ENCODE measurements around the gene DRD3.

The DRD3 gene

GRCh38 chr3:114179575-114179974, 723 bp upstream of the DRD3 start:
- no peak for DNase-seq (ENCODE audit: low spot score)

DNA sequence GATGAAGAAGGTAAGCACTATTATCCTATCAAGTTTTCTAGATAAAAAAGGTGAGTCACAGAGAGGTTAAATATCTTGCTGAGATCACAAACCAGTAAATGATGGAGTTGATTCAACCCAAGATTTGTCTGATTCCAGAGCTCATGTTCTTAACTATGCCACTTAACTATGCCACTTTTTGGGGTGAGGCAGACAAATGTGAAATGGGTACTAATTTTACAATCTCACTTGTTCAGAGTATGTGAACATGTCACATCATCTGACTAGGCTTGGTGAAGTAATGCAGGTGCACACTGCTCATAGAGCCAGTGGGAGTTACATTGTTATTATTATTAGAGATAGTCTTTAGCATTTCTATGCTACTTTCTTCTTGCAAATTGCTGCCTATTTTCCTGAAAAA, 2.0 kb downstream of the DRD3 start:
- DNase-seq (ENCODE audit: low spot score): no peak

DNA sequence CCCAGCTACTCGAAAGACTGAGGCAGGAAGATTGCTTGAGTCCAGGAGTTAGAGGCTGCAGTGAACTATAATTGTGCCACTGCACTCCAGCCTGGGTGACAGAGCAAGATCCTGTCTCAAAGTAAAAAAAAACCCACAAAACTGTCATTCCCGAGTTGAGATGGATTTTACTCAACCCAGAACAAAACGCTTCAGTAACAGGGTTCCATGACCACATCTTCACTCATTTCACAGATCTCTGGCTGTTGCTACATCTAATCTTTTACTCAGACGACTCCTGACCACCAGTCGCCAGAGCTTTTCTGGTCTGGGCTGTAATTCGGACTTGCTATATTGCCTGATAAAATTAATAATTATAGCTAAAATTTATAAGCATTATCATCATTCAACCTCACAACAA, 2.4 kb downstream of the DRD3 start:
- no peak for DNase-seq (ENCODE audit: low spot score)

GRCh38 chr3:114175204-114175987, 3.5 kb downstream of the DRD3 start:
- DNase-seq (ENCODE audit: low spot score): no peak

GRCh38 chr3:114171677-114172076, 7.2 kb downstream of the DRD3 start:
- DNase-seq (ENCODE audit: low spot score): no peak

DNA sequence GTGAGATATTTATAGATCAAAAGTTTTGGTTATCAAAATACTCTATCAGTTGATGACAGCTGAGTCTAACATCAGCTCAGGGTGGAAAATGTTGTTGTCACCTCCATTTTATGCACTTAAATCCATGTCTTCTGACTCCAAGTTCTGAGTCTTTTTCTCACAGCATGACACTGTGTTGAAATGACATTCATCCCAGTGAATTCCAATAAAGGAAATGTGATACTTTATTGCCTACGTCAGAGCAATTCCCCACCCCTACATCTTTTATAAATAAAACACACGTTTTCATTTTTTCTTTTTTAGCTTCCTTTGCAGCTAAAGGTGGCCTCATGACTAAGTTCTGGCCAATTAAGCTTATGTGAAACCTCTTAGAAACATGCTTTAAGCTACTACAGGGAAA, 10.7 kb downstream of the DRD3 start:
- no peak for DNase-seq (ENCODE audit: low spot score)

DNA sequence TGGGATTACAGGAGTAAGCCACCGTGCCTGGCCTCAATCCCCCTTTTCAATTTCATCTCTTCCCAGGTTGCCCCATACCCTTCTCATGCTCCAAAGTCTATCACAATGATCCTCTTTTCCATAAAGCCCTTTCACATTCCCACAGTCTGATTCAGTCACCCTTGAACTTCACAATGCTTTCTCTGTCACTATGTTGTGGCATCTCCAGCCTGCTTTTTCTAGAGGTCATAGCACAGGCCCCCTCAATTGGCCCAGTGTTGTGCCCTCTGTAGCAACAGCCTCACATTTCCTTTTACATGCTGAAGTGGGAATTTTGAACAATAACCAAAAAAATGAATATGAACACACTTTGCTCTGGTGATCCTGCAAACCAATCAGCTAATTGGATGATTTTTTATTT, 21.5 kb downstream of the DRD3 start:
- no peak for DNase-seq (ENCODE audit: low spot score)

DNA sequence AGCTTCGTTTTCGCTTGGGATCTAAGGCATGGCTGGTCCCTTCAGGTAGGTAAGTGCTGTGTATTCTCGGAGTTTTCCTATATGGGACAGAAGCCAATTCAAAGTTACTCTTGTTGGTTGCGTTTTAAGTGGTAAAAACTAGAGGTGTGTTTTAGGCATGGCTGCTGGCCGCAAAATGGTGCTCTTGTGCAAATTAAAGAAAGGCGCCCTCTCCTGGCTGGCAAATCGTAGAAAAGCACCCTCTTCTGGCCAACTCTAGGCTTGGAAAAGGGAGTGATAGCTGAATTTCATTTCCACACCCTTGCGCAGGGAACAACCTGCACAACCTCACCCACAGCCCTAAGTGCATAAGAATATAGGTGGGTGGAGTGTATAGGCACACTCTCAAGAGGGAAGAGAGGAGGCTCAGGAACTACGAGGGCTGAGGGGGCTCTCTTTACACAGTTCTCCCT, 23.5 kb downstream of the DRD3 start:
- DNase-seq (ENCODE audit: low spot score): peak; percentile 22

DNA sequence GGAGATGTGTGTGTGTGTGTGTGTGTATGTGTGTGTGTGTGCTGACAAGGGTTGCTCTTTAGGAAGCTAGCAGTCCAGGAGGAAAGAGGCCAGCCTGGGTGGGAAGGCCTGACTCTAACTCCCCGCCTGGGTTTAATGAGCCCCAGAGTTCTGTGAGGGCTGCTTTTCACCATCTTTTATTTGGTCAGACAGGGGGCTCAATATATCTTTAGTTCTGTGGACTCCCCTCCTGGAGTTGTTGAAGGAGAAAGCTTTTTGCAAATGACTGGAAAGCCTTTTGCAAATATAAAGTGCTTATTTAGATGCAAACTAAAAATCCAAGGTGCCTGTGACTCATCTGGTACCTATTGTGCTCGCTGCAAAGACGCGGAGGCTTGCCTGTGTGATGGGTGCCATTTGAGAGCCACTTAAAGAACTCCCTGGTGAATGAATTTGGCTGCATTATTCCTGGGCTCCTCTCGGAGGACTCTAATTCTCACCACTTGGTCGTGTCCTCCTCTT, 24.5 kb downstream of the DRD3 start:
- DNase-seq (ENCODE audit: low spot score): no peak

DNA sequence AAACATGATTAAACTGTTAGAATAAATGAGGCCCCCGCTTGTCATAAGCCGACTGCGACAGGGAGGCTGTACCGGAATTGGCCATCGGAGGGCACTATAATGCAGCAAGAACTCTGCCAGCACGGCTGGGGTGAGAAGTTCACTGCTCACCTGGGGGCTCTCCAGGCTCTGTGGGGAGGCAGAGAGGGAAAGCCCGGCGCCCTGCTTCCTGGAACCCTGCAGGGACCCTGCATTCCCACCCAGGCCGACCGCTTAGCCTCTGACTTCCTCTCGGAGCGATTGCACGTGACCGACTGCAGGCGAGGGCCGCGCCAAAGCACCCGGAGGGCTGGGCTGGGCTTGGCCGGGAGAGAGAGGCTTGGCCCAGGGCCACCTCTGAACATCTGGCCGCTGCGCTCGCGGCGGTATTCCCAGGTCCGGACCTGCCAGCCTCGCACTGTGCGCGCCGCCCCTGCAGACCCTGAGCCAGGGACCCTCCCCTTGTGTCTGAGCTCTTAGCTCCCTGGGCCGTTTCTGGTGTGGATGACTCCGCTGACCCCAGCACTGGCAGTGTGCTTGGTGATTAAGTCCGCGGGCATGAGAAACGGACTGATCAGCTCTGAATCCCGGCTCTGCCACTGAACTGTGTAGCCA, 26.2 kb downstream of the DRD3 start:
- DNase-seq (ENCODE audit: low spot score): peak; percentile 47

- DNase-seq (ENCODE audit: low spot score): no peak
Observed at GRCh38 chr3:114151091-114151490, 27.8 kb downstream of the DRD3 start.

DNA sequence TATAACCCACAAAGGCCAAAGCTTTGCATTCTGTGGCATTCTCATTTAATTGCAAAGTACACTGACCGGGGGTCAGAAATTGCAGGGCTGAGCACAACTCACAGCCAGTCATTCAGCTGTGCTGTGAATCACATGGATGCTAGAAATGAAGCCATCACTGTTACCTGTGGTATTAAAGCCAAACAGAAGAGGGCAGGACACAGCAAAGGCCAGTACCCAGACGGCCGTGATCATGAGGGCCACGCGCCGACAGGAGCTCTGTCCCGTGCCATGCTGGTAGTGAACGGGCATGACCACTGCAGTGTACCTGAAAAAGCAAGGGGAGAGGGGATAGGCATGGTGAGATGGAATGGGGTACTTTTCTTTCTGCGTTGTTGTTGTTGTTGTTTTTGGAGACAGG, 31.6 kb downstream of the DRD3 start:
- DNase-seq (ENCODE audit: low spot score): no peak

DNA sequence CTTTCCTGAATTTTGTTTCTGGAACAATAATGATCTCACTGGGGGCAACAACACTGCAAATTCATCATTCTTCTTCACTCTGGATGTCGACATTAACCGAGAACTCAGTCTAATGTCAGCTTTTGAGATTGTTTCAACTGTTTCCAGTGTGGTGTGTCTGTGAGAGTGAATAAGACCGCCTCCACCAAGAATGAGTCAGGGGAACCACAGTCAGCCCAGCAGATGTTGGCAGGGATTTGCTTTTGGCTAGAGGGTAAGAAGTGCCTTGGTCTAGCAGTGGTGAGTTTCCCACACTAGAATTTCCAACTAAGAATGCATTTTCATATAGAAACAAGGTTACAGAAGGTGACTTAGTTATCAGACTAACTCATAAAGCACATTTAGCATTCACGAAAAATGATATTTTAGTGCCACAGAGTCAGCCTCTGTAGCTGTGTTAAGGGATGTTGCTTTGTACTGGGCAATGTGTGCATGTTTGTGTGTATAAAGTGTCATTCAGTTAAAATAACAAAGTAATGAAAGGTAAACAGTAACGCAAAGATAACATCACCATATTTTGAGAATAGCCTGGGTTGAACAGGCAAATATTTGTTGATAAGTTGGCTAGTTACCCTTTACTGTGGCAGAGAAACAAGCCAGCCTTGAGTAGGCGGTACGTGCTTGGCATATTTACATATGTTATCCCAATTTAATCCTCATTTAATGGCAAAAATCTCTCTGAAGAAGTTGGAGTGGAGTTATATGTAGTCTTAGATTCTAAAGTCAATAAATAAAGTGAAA, 33.8 kb downstream of the DRD3 start:
- DNase-seq (ENCODE audit: low spot score): no peak

DNA sequence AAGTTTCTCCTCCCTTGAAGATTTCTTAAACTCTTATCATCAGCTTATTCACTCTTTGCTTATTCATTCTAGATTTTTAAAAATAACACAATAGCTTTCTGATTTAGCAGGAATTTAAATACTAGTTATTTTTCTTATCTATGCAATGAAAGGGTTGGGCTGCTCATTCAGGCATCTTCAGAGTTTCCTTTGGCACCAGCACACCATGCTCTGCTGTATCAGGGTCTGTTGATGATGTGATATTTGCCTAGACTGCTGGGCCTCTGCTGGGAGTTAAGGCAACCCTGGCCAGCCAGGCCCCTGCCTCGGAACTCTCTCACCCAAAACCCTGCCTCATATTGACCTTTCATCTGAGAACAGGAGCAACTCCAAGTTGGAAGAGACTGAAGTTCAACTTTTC, 35.0 kb downstream of the DRD3 start:
- DNase-seq (ENCODE audit: low spot score): no peak

GRCh38 chr3:114139836-114140235, 39.0 kb downstream of the DRD3 start:
- DNase-seq (ENCODE audit: low spot score): no peak

- no peak for DNase-seq (ENCODE audit: low spot score)
Observed at GRCh38 chr3:114133947-114134346, 44.9 kb downstream of the DRD3 start.

DNA sequence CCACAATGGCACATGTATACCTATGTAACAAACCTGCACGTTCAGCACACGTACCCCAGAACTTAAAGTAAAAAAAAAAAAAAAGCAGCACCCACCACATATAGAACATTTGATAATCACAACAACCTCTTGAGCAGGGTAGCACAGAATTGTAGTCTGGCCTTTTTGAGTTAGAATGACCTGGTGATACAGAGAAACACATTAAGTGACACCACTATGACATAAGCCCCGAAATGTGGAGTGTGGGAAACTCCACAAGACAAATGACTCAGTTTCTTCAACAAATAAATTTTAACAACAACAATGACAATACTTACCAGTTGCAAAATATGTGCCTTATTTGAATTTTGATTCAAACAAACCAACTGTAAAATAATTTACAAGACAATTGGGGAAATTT, 46.4 kb downstream of the DRD3 start:
- no peak for DNase-seq (ENCODE audit: low spot score)

DNA sequence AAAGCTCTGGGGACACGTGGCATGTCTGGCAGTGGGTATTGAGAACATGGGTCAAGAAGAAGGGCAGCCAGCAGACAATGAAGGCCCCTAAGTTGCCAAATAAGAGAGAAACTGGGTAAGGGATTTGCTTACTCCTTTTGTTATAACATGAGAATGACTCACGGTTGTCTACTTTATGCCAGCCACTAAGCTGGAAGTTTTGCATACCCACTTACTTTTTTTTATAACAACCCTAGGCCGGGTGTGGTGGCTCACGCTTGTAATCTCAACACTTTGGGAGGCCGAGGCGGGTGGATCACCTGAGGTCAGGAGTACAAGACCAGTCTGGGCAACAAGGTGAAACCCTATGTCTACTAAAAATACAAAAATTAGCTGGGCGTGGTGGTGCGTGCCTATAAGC, 50.0 kb downstream of the DRD3 start:
- no peak for DNase-seq (ENCODE audit: low spot score)

DNA sequence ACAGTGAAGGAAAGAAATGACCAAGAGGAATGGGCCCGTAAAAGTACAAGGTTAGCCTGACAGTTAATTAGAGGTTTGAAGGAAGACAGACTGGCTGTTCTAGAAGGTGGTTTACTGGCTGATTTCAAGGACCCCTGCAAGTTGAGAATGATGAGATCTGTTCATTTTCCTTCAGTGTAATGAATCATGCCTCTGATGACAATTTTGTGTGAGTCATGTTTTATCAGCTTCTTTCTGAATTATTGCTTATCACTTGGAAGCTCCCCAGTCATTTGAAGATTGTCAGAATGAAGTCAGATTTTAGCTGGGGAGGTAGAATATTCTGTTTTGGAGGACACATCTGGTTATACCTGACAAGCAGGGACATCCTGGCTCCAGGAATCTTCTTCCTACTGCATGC, 50.6 kb downstream of the DRD3 start:
- no peak for DNase-seq (ENCODE audit: low spot score)

- no peak for DNase-seq (ENCODE audit: low spot score)
Observed at GRCh38 chr3:114127517-114127916, 51.3 kb downstream of the DRD3 start.

- DNase-seq (ENCODE audit: low spot score): no peak
Observed at GRCh38 chr3:114126461-114126860, 52.4 kb downstream of the DRD3 start.

- no peak for DNase-seq (ENCODE audit: low spot score)
Observed at GRCh38 chr3:114122027-114122709, 56.7 kb downstream of the DRD3 start.
